ENCODE data around the gene KDM6A.
"Not testable (repeated sequence)": the region's sequence is repeated elsewhere in the genome, so short reads cannot be mapped to it uniquely, and the experiment has no call there.

Gene KDM6A

DNA sequence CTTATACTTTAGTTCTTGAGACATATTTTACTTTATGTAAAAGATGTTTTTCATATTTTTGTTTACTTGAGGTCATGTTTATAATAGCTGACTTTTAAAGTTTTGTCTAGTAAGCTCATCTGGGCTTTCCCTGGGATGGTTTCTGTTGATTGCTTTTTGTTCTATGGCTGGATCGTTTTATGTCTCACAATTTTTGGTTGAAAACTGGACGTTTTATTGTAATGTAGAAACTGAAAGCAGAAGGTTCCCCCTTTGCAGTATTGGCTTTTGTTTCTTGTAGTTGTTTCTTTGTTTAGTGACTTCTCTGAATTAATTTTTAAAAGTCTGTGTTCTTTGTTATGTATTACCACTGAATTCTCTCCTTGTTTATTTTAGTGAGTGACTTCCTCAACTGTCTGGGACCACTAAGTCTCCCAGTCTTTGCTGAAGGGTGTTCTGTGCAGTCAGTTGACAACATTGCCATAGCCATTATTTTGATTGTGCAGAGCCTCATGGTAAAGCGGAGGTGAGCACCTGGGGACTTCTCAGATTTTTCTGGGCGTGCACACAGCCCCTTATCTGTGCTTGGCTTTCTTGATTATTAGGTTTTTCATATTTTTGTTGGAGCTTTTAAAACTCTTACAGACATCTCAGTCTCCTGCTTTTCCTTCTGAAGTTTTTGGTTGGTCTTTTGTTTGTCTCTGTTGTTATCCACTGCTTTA is 31.0 kb downstream of the KDM6A start:
- H3K36me3 ChIP-seq (ENCODE audit: control insufficient read depth in 2 of 2, insufficient read depth in 2 of 2, low read length in 2 of 2): no peaks in the 10 kb centered on the region
- H3K9ac ChIP-seq (ENCODE audit: low read depth in 1 of 2, low read length in 2 of 2): no peak overlapping the region
- no peak overlapping the region for H3K27ac ChIP-seq (ENCODE audit: low read depth in 2 of 2, low read length in 2 of 2)
- peaks cover 4 to 5% of the 10 kb centered on the region in 2 donors for H3K4me1 ChIP-seq (ENCODE audit: control insufficient read depth in 2 of 2, insufficient read depth in 2 of 2, low read length in 2 of 2)
- H3K4me3 ChIP-seq (ENCODE audit: low read length in 2 of 2): no peak overlapping the region
- no peaks in the 10 kb centered on the region for H3K9me3 ChIP-seq (ENCODE audit: control insufficient read depth in 2 of 2, low read length in 2 of 2)
- H3K27me3 ChIP-seq (ENCODE audit: control insufficient read depth in 2 of 2, insufficient read depth in 2 of 2, low read length in 2 of 2): no peaks in the 10 kb centered on the region

DNA sequence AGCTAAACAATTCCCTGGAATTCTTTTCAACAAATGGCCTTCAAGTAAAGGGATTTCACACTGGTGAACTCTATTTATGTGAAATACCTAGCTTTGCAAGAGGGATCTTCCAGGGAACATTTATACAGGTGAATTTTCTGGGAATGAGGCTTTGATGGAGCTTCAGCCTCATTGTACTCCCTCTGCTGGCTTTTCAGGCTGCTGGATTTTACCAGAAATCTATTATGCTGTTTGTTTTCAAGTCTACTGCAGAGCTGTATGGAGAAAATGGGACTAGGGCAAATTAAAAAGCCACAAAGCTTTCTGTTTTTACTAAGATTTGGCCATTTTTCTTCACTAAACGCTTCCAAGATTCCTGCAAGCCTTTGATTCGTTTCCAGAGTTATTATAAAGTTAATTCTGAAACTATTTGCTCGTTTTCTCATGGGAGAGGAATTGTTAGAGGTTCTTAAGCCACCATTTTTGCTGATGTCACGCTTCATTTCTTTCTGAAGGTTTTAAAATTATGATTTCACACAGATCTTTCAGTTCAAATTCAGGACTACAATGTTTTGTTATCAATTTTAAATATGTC is 31.6 kb downstream of the KDM6A start:
- no peak overlapping the region for H3K27ac ChIP-seq (ENCODE audit: low read depth in 2 of 2, low read length in 2 of 2)
- peaks cover 4 to 5% of the 10 kb centered on the region in 2 donors for H3K4me1 ChIP-seq (ENCODE audit: control insufficient read depth in 2 of 2, insufficient read depth in 2 of 2, low read length in 2 of 2)
- H3K4me3 ChIP-seq (ENCODE audit: low read length in 2 of 2): no peak overlapping the region
- H3K36me3 ChIP-seq (ENCODE audit: control insufficient read depth in 2 of 2, insufficient read depth in 2 of 2, low read length in 2 of 2): no peaks in the 10 kb centered on the region
- no peaks in the 10 kb centered on the region for H3K27me3 ChIP-seq (ENCODE audit: control insufficient read depth in 2 of 2, insufficient read depth in 2 of 2, low read length in 2 of 2)
- H3K9ac ChIP-seq (ENCODE audit: low read depth in 1 of 2, low read length in 2 of 2): no peak overlapping the region
- H3K9me3 ChIP-seq (ENCODE audit: control insufficient read depth in 2 of 2, low read length in 2 of 2): no peaks in the 10 kb centered on the region

GRCh38 chrX:44906041-44906440 is 33.1 kb downstream of the KDM6A start:
- Histone ChIP-seq H3K36me3 (ENCODE audit: control insufficient read depth in 2 of 2, insufficient read depth in 2 of 2, low read length in 2 of 2) (no peaks in the 10 kb centered on the region), H3K4me1 (ENCODE audit: control insufficient read depth in 2 of 2, insufficient read depth in 2 of 2, low read length in 2 of 2) (peaks cover 0 to 4% of the 10 kb centered on the region in 2 donors), H3K27me3 (ENCODE audit: control insufficient read depth in 2 of 2, insufficient read depth in 2 of 2, low read length in 2 of 2) (no peaks in the 10 kb centered on the region), H3K9me3 (ENCODE audit: control insufficient read depth in 2 of 2, low read length in 2 of 2) (no peaks in the 10 kb centered on the region), H3K27ac (ENCODE audit: low read depth in 2 of 2, low read length in 2 of 2) (no peak overlapping the region), H3K9ac (ENCODE audit: low read depth in 1 of 2, low read length in 2 of 2) (no peak overlapping the region), H3K4me3 (ENCODE audit: low read length in 2 of 2) (no peak overlapping the region)

- no peaks in the 10 kb centered on the region for H3K9me3 ChIP-seq (ENCODE audit: control insufficient read depth in 2 of 2, low read length in 2 of 2)
- peaks cover 0 to 4% of the 10 kb centered on the region in 2 donors for H3K4me1 ChIP-seq (ENCODE audit: control insufficient read depth in 2 of 2, insufficient read depth in 2 of 2, low read length in 2 of 2)
- no peak overlapping the region for H3K9ac ChIP-seq (ENCODE audit: low read depth in 1 of 2, low read length in 2 of 2)
- no peak overlapping the region for H3K4me3 ChIP-seq (ENCODE audit: low read length in 2 of 2)
- no peaks in the 10 kb centered on the region for H3K36me3 ChIP-seq (ENCODE audit: control insufficient read depth in 2 of 2, insufficient read depth in 2 of 2, low read length in 2 of 2)
- H3K27ac ChIP-seq (ENCODE audit: low read depth in 2 of 2, low read length in 2 of 2): no peak overlapping the region
- H3K27me3 ChIP-seq (ENCODE audit: control insufficient read depth in 2 of 2, insufficient read depth in 2 of 2, low read length in 2 of 2): no peaks in the 10 kb centered on the region
Measured at GRCh38 chrX:44906542-44906941, 33.6 kb downstream of the KDM6A start.

DNA sequence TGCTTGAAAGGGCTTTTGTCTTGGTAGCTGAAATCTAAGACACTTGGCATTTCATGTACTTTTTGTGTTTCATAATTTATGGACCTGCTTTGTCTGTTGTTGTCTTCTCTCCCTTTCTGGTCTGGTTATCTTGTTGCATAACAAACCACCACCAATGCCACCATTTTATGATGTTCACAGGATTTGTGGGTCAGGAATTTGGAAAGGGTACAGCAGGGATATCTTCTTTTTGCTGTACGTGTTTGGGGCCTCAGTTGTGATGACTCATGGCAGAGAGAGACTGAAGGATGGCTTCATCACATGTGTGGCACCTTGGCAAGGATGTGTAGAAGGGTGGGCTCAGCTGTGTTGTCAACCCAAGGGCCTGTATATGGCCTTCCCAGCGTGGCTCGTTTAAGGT is 35.2 kb downstream of the KDM6A start:
- Histone ChIP-seq H3K9me3 (ENCODE audit: control insufficient read depth in 2 of 2, low read length in 2 of 2) (no peaks in the 10 kb centered on the region), H3K27ac (ENCODE audit: low read depth in 2 of 2, low read length in 2 of 2) (no peak overlapping the region), H3K4me1 (ENCODE audit: control insufficient read depth in 2 of 2, insufficient read depth in 2 of 2, low read length in 2 of 2) (peaks cover 0 to 4% of the 10 kb centered on the region in 2 donors), H3K36me3 (ENCODE audit: control insufficient read depth in 2 of 2, insufficient read depth in 2 of 2, low read length in 2 of 2) (no peaks in the 10 kb centered on the region), H3K9ac (ENCODE audit: low read depth in 1 of 2, low read length in 2 of 2) (no peak overlapping the region), H3K4me3 (ENCODE audit: low read length in 2 of 2) (no peak overlapping the region), H3K27me3 (ENCODE audit: control insufficient read depth in 2 of 2, insufficient read depth in 2 of 2, low read length in 2 of 2) (no peaks in the 10 kb centered on the region)

DNA sequence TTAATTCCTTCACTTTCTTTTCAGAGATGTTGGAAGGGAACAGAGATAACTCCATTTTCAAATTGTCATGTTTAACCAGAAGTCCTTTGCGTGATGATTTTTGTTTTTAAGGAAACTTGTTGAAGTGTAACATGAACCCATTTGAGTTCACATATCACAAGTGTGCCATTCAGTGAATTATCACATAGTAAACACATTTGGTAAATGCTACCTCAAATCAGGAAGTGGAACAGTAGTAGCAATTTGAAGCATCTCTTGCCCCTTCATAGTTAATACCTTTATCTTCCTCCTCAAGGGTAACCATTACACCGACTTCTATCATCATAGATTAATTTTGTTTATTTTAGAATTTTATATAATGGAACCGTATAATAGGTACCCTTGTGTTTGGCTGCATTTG is 35.8 kb downstream of the KDM6A start:
- Histone ChIP-seq H3K36me3 (ENCODE audit: control insufficient read depth in 2 of 2, insufficient read depth in 2 of 2, low read length in 2 of 2) (no peaks in the 10 kb centered on the region), H3K9me3 (ENCODE audit: control insufficient read depth in 2 of 2, low read length in 2 of 2) (no peaks in the 10 kb centered on the region), H3K27me3 (ENCODE audit: control insufficient read depth in 2 of 2, insufficient read depth in 2 of 2, low read length in 2 of 2) (no peaks in the 10 kb centered on the region), H3K27ac (ENCODE audit: low read depth in 2 of 2, low read length in 2 of 2) (no peak overlapping the region), H3K4me1 (ENCODE audit: control insufficient read depth in 2 of 2, insufficient read depth in 2 of 2, low read length in 2 of 2) (peaks cover 2 to 4% of the 10 kb centered on the region in 2 donors), H3K9ac (ENCODE audit: low read depth in 1 of 2, low read length in 2 of 2) (no peak overlapping the region), H3K4me3 (ENCODE audit: low read length in 2 of 2) (no peak overlapping the region)

- not testable (repeated sequence) for H3K27me3 ChIP-seq (ENCODE audit: control insufficient read depth in 2 of 2, insufficient read depth in 2 of 2, low read length in 2 of 2); H3K9ac ChIP-seq (ENCODE audit: low read depth in 1 of 2, low read length in 2 of 2); H3K27ac ChIP-seq (ENCODE audit: low read depth in 2 of 2, low read length in 2 of 2); H3K36me3 ChIP-seq (ENCODE audit: control insufficient read depth in 2 of 2, insufficient read depth in 2 of 2, low read length in 2 of 2); H3K9me3 ChIP-seq (ENCODE audit: control insufficient read depth in 2 of 2, low read length in 2 of 2); H3K4me3 ChIP-seq (ENCODE audit: low read length in 2 of 2); H3K4me1 ChIP-seq (ENCODE audit: control insufficient read depth in 2 of 2, insufficient read depth in 2 of 2, low read length in 2 of 2)
Measured at GRCh38 chrX:44910508-44910907, 37.5 kb downstream of the KDM6A start.

GRCh38 chrX:44911074-44911600 is 38.1 kb downstream of the KDM6A start:
- not testable (repeated sequence) for H3K4me1 ChIP-seq (ENCODE audit: control insufficient read depth in 2 of 2, insufficient read depth in 2 of 2, low read length in 2 of 2); H3K27ac ChIP-seq (ENCODE audit: low read depth in 2 of 2, low read length in 2 of 2); H3K9me3 ChIP-seq (ENCODE audit: control insufficient read depth in 2 of 2, low read length in 2 of 2); H3K36me3 ChIP-seq (ENCODE audit: control insufficient read depth in 2 of 2, insufficient read depth in 2 of 2, low read length in 2 of 2); H3K27me3 ChIP-seq (ENCODE audit: control insufficient read depth in 2 of 2, insufficient read depth in 2 of 2, low read length in 2 of 2); H3K9ac ChIP-seq (ENCODE audit: low read depth in 1 of 2, low read length in 2 of 2); H3K4me3 ChIP-seq (ENCODE audit: low read length in 2 of 2)

GRCh38 chrX:44913656-44914531 is 40.9 kb downstream of the KDM6A start:
- no peak overlapping the region for H3K27ac ChIP-seq (ENCODE audit: low read depth in 2 of 2, low read length in 2 of 2)
- peaks cover 0 to 10% of the 10 kb centered on the region in 2 donors for H3K4me1 ChIP-seq (ENCODE audit: control insufficient read depth in 2 of 2, insufficient read depth in 2 of 2, low read length in 2 of 2)
- no peak overlapping the region for H3K9ac ChIP-seq (ENCODE audit: low read depth in 1 of 2, low read length in 2 of 2)
- H3K36me3 ChIP-seq (ENCODE audit: control insufficient read depth in 2 of 2, insufficient read depth in 2 of 2, low read length in 2 of 2): no peaks in the 10 kb centered on the region
- no peaks in the 10 kb centered on the region for H3K9me3 ChIP-seq (ENCODE audit: control insufficient read depth in 2 of 2, low read length in 2 of 2)
- no peak overlapping the region for H3K4me3 ChIP-seq (ENCODE audit: low read length in 2 of 2)
- no peaks in the 10 kb centered on the region for H3K27me3 ChIP-seq (ENCODE audit: control insufficient read depth in 2 of 2, insufficient read depth in 2 of 2, low read length in 2 of 2)

All from mucosa of rectum (tissue), 2 donors.